ENCODE measurements around the gene COL25A1.

- TF ChIP-seq CTCF (IDR thresholded peaks at IDR 0.05; ENCODE audit: insufficient read depth, low read depth, low read length): no peak
- no peak for TF ChIP-seq EZH2 (IDR thresholded peaks at IDR 0.05; ENCODE audit: insufficient read depth, low read length)
Measured at GRCh38 chr4:108980455-108981239, 321.8 kb downstream of the COL25A1 start.

All from astrocyte (in vitro differentiated cells and primary cell).